ENCODE measurements around the gene ASPN. TPM values are rescaled to one million over a fixed set of nuclear protein-coding genes. Genes with fewer than 3 reads are reported as not detected.

The ASPN gene
- total and polyA plus RNA-seq, 2 donors (not counting 3 experiments of a cell fraction or from before 2014, with no cell fraction given), result not detected

DNA sequence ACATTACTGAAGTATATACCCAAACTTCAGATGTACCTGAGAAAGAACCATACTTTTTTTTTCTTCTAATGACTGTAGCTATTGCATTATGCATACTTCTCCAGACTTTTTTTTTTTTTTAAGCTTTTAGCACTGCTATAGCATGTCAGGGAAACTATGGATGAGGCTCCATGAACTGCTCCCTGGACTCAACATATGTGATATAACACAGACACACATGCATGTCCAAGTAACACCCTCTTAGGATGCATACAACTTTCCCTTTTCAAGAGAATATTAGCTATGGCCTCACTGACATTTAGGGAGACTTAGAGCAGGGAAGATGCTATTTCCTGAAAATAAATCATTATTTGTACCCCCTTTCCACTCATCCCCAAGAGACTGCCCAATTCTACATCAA lies 499 bp upstream of the ASPN start:
- no peak overlapping the region for H3K4me3 ChIP-seq (replicated peaks in 1 of 3; ENCODE audit: insufficient read depth in 1 of 3, low read depth in 1 of 3, low read length in 3 of 3)
- no peaks in the 10 kb centered on the region for H3K9me1 ChIP-seq (replicated peaks; ENCODE audit: control insufficient read depth, extremely low read depth, insufficient read depth, low read length)
- H3K4me2 ChIP-seq (ENCODE audit: insufficient read depth, low read length), result no peak overlapping the region
- no peaks in the 10 kb centered on the region for H3K27me3 ChIP-seq (ENCODE audit: control insufficient read depth in 2 of 2, insufficient read depth in 2 of 2, low read length in 2 of 2)
- ChIA-PET POLR2A (no interaction called here), CTCF (no interaction called here)
- FAIRE-seq (no peak), DNase-seq (ENCODE audit: low read depth, low spot score) (no peak)
- H3K9ac ChIP-seq (replicated peaks; ENCODE audit: extremely low read depth, insufficient read depth, low read length), result no peak overlapping the region
- TF ChIP-seq EZH2 (IDR thresholded peaks at IDR 0.05; ENCODE audit: borderline replicate concordance, low read depth, low read length, severe bottlenecking), result no peak
- TF ChIP-seq POLR2A (IDR thresholded peaks at IDR 0.05; ENCODE audit: low read depth, low read length), result no peak
- TF ChIP-seq FOS (IDR thresholded peaks at IDR 0.05; ENCODE audit: borderline replicate concordance, insufficient read depth, low read length), result no peak
- no peak for TF ChIP-seq GATA2 (IDR thresholded peaks at IDR 0.05; ENCODE audit: insufficient read depth, insufficient read length, low read depth, low read length)
- TF ChIP-seq, protein P1, sequence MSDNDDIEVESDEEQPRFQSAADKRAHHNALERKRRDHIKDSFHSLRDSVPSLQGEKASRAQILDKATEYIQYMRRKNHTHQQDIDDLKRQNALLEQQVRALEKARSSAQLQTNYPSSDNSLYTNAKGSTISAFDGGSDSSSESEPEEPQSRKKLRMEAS (IDR thresholded peaks at IDR 0.05; ENCODE audit: insufficient read depth, insufficient read length), result no peak
- TF ChIP-seq, protein P2, sequence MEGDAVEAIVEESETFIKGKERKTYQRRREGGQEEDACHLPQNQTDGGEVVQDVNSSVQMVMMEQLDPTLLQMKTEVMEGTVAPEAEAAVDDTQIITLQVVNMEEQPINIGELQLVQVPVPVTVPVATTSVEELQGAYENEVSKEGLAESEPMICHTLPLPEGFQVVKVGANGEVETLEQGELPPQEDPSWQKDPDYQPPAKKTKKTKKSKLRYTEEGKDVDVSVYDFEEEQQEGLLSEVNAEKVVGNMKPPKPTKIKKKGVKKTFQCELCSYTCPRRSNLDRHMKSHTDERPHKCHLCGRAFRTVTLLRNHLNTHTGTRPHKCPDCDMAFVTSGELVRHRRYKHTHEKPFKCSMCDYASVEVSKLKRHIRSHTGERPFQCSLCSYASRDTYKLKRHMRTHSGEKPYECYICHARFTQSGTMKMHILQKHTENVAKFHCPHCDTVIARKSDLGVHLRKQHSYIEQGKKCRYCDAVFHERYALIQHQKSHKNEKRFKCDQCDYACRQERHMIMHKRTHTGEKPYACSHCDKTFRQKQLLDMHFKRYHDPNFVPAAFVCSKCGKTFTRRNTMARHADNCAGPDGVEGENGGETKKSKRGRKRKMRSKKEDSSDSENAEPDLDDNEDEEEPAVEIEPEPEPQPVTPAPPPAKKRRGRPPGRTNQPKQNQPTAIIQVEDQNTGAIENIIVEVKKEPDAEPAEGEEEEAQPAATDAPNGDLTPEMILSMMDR (IDR thresholded peaks at IDR 0.05; ENCODE audit: extremely low read depth in 1 of 2, insufficient read depth in 1 of 2, low read depth in 1 of 2, low read length in 2 of 2), result no peak
- TF ChIP-seq JUN (IDR thresholded peaks at IDR 0.05; ENCODE audit: borderline replicate concordance, insufficient read depth, insufficient read length, low read depth), result no peak
- no peak for TF ChIP-seq POLR2AphosphoS5 (IDR thresholded peaks at IDR 0.05; ENCODE audit: insufficient read depth, low read depth, low read length)
- TF ChIP-seq MYC (IDR thresholded peaks at IDR 0.05; ENCODE audit: low read depth, low read length), result no peak
- H4K20me1 ChIP-seq (replicated peaks; ENCODE audit: control insufficient read depth, extremely low read depth, insufficient read depth, low read length), result no peaks in the 10 kb centered on the region
- no peak overlapping the region for H3K27ac ChIP-seq (ENCODE audit: insufficient read depth, low read depth, low read length)
- H3K36me3 ChIP-seq (ENCODE audit: control insufficient read depth in 2 of 2, extremely low read depth in 1 of 2, insufficient read depth in 2 of 2, low read length in 2 of 2), result no peaks in the 10 kb centered on the region
- intact Hi-C loops (cut with micrococcal nuclease) (loop anchor here (10.0 kb wide), 1 partner anchor 48 kb away; no protein-coding TSS in a partner anchor), dilution Hi-C loops (cut with MboI; ENCODE audit: extremely low pct_ligation_motif_present, low sequenced_read_pairs) (no loop called here)
- no TSS peak for BruUV-seq (replicated peaks)
- H3K4me1 ChIP-seq (ENCODE audit: control insufficient read depth, extremely low read depth, insufficient read depth, low read length), result peaks cover 29% of the 10 kb centered on the region
- H3K9me3 ChIP-seq (replicated peaks; ENCODE audit: control insufficient read depth, insufficient read depth, low read length), result no peaks in the 10 kb centered on the region
- no peaks in the 10 kb centered on the region for H3K79me2 ChIP-seq (ENCODE audit: control insufficient read depth, insufficient read depth, low read length)
- H2AFZ ChIP-seq (ENCODE audit: low read depth, low read length), result no peak overlapping the region

Measured in endothelial cell of umbilical vein (primary cell).